SK-N-MC (cell line): ENCODE measurements around the gene TMEM132D.

Experiments
- EZH2 ChIP-seq: fragments of 200-600 bp; sonication (generic); IDR thresholded peaks from one replicate; pipeline ENCODE4 v1.6.1; 2017; ENCODE audit warnings: antibody characterized with exemption
- POLR2AphosphoS5 ChIP-seq: IDR thresholded peaks from 2 replicates; pipeline ENCODE4 v1.6.1; 2012; ENCODE audit warnings: mild to moderate bottlenecking, low read depth, low read length, borderline replicate concordance

DNA sequence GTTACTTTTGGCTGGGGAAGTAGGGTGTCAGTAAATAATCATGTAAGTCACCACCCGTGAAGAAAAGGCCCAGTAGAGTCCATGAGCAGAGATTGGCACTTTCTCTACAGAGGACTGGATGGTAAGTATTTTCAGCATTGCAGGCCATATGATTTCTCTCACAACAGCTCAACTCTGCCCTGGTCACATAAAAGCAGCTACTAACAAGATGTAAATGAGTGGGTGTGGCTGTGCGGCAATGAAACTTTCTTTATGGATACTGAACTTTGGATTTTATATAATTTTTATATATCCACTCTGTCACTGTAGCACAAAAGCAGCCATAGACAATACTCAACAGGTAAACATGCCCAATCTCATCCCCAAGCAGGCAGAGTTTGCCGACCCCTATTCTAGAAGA is 706.9 kb downstream of the TMEM132D start:
- TF ChIP-seq POLR2AphosphoS5 = no peak
- TF ChIP-seq EZH2 = no peak
